SK-N-MC (cell line): ENCODE data around the gene ERCC2.

ENCODE experiments used
- EZH2 ChIP-seq: fragments of 200-600 bp; sonication (generic); IDR thresholded peaks from one replicate; pipeline ENCODE4 v1.6.1; 2017; ENCODE audit warnings: antibody characterized with exemption
- POLR2AphosphoS5 ChIP-seq: IDR thresholded peaks from 2 replicates; pipeline ENCODE4 v1.6.1; 2012; ENCODE audit warnings: mild to moderate bottlenecking, low read depth, low read length, borderline replicate concordance

- no peak for TF ChIP-seq POLR2AphosphoS5
- no peak for TF ChIP-seq EZH2
Measured at GRCh38 chr19:45419895-45420294, 49.5 kb upstream of the ERCC2 start.
